HCT116 (cell line): ENCODE data around the gene PLA2G2C. TPM values are rescaled to one million over a fixed set of nuclear protein-coding genes. Genes with fewer than 3 reads are reported as not detected.

Experiments
- ATAC-seq: fragments of 200-7000 bp; cut with Tn5 transposase; 2 replicates; pipeline ENCODE4 v1.9.1; 2020; ENCODE audit warnings: mild to moderate bottlenecking, moderate library complexity
- BruUV-seq: library from RNA; stranded (reverse); fragments of 400-500 nt; replicated peaks from 2 replicates; lab custom pipeline; 2021; lab: Mats Ljungman, UMichigan
- CTCF ChIA-PET: fragments of 300-600 bp; sonication (Branson Sonifier 250); formaldehyde crosslinking; loops from one replicate; lab custom pipeline; 2021; ENCODE audit warnings: antibody characterized with exemption; lab: Charles Lee
- POLR2A ChIA-PET: fragments of 300-600, 350-600 bp; sonication (Branson Sonifier 250); formaldehyde crosslinking; loops from one replicate; lab custom pipeline; 2021; ENCODE audit warnings: antibody characterized with exemption; lab: Charles Lee
- RAD21 ChIA-PET, 2 experiments: fragments of 300-600 bp; sonication (Branson Sonifier 250); formaldehyde crosslinking; loops; one replicate each; lab custom pipeline; 2023; ENCODE audit warnings: low total read pairs in 2 of 2; ENCODE audit not compliant: uncharacterized antibody in 2 of 2, unreplicated experiment in 2 of 2, low non-redundant PET in 1 of 2; lab: Charles Lee
- DNase-seq: peaks from one replicate; pipeline ENCODE4 v3.0.0-alpha.2; 2010; ENCODE audit warnings: low read depth, low spot score
- H2AFZ ChIP-seq: fragments of 200-600 bp; shearing (Covaris generic), sonication (generic); 2 replicates; pipeline ENCODE4 v1.6.1; 2017; ENCODE audit warnings: low read depth, mixed run types, mixed read lengths, antibody characterized with exemption, low read length; ENCODE audit not compliant: poor library complexity, severe bottlenecking
- H3K27ac ChIP-seq: 2 replicates; pipeline ENCODE4 v1.5.1; 2012; ENCODE audit warnings: low read depth, low read length
- H3K27me3 ChIP-seq: fragments of 200-600 bp; sonication (generic); 2 replicates; pipeline ENCODE4 v1.6.1; 2016; ENCODE audit warnings: mixed run types, low read length, mixed read lengths; ENCODE audit not compliant: insufficient read depth
- H3K36me3 ChIP-seq, 2 experiments: fragments of 200-500 bp in 1 of 2; fragments of 200-600 bp in 1 of 2; sonication (Bioruptor generic) in 1 of 2; sonication (generic) in 1 of 2; 2 replicates each; pipeline versions ENCODE4 v1.5.1 to v1.6.1; 2014 to 2016; ENCODE audit warnings: low read length in 2 of 2, inconsistent platforms in 1 of 2, mixed read lengths in 1 of 2, mixed run types in 1 of 2; ENCODE audit not compliant: insufficient read depth in 2 of 2, control insufficient read depth in 1 of 2
- H3K4me1 ChIP-seq, 2 experiments: fragments of 200-600 bp in 1 of 2; sonication (generic) in 1 of 2; 2 replicates each; pipeline versions ENCODE4 v1.5.1 to v1.6.1; 2012 to 2017; ENCODE audit warnings: low read length in 2 of 2, inconsistent platforms in 1 of 2, mild to moderate bottlenecking in 1 of 2, mixed read lengths in 1 of 2, mixed run types in 1 of 2, moderate library complexity in 1 of 2; ENCODE audit not compliant: insufficient read depth in 2 of 2, control insufficient read depth in 1 of 2
- H3K4me2 ChIP-seq: fragments of 200-600 bp; sonication (generic); 2 replicates; pipeline ENCODE4 v1.6.1; 2017; ENCODE audit warnings: mixed run types, low read length, mixed read lengths
- H3K4me3 ChIP-seq, 2 experiments: fragments of 200-600 bp in 1 of 2; sonication (generic) in 1 of 2; replicated peaks in 1 of 2; 2 replicates each; pipeline ENCODE4 v1.5.1; 2011 to 2016; ENCODE audit warnings: low read length in 2 of 2, control low read depth in 1 of 2, low read depth in 1 of 2, mild to moderate bottlenecking in 1 of 2, mixed read lengths in 1 of 2, mixed run types in 1 of 2
- H3K79me2 ChIP-seq: fragments of 200-600 bp; sonication (generic); 2 replicates; pipeline ENCODE4 v1.6.1; 2017; ENCODE audit warnings: mild to moderate bottlenecking, mixed run types, low read length, moderate library complexity, mixed read lengths; ENCODE audit not compliant: insufficient read depth
- H3K9ac ChIP-seq: fragments of 200-600 bp; sonication (generic); 2 replicates; pipeline ENCODE4 v1.6.1; 2016; ENCODE audit warnings: low read length, mixed read lengths
- H3K9me2 ChIP-seq: fragments of 200-600 bp; sonication (generic), shearing (Covaris generic); 2 replicates; pipeline ENCODE4 v1.6.1; 2017; ENCODE audit warnings: mixed run types, mild to moderate bottlenecking, moderate library complexity; ENCODE audit not compliant: insufficient read depth
- H3K9me3 ChIP-seq, 2 experiments: fragments of 200-500 bp in 1 of 2; fragments of 200-600 bp in 1 of 2; sonication (Bioruptor generic) in 1 of 2; sonication (generic) in 1 of 2; 2 replicates each; pipeline ENCODE4 v1.6.1; 2014 to 2017; ENCODE audit warnings: low read length in 2 of 2, mixed read lengths in 2 of 2, inconsistent platforms in 1 of 2, low read depth in 1 of 2, mild to moderate bottlenecking in 1 of 2, mixed run types in 1 of 2, moderate library complexity in 1 of 2; ENCODE audit not compliant: control insufficient read depth in 1 of 2, insufficient read depth in 1 of 2
- H4K20me1 ChIP-seq: fragments of 200-600 bp; sonication (generic), shearing (Covaris generic); 2 replicates; pipeline ENCODE4 v1.6.1; 2017; ENCODE audit warnings: mixed run types, mild to moderate bottlenecking, moderate library complexity; ENCODE audit not compliant: insufficient read depth
- CEBPB ChIP-seq: IDR thresholded peaks from 2 replicates; pipeline ENCODE4 v1.6.1; 2012; ENCODE audit warnings: low read depth
- EGR1 ChIP-seq: IDR thresholded peaks from 2 replicates; pipeline ENCODE4 v1.6.1; 2012; ENCODE audit warnings: low read depth
- ELF1 ChIP-seq: IDR thresholded peaks from 2 replicates; pipeline ENCODE4 v1.6.1; 2012; ENCODE audit warnings: low read depth, borderline replicate concordance
- FOSL1 ChIP-seq: IDR thresholded peaks from 2 replicates; pipeline ENCODE4 v1.6.1; 2012; ENCODE audit warnings: low read depth
- JUND ChIP-seq: IDR thresholded peaks from 2 replicates; pipeline ENCODE4 v1.6.1; 2012
- MAX ChIP-seq: IDR thresholded peaks from 2 replicates; pipeline ENCODE4 v1.6.1; 2012
- POLR2A ChIP-seq: IDR thresholded peaks from 2 replicates; pipeline ENCODE4 v1.7.0; 2011; ENCODE audit warnings: borderline replicate concordance; ENCODE audit not compliant: insufficient read depth, insufficient read length; ENCODE audit errors: extremely low read depth
- POLR2AphosphoS5 ChIP-seq: IDR thresholded peaks from 2 replicates; pipeline ENCODE4 v1.6.1; 2011; ENCODE audit warnings: mild to moderate bottlenecking, low read depth, low read length, moderate library complexity
- RAD21 ChIP-seq: IDR thresholded peaks from 2 replicates; pipeline ENCODE4 v1.6.1; 2012; ENCODE audit warnings: low read depth, mild to moderate bottlenecking
- SIN3A ChIP-seq: IDR thresholded peaks from 2 replicates; pipeline ENCODE4 v1.6.1; 2012; ENCODE audit warnings: low read depth
- SP1 ChIP-seq: IDR thresholded peaks from 2 replicates; pipeline ENCODE4 v1.6.1; 2012; ENCODE audit warnings: low read depth
- TCF7L2 ChIP-seq: IDR thresholded peaks from 2 replicates; pipeline ENCODE4 v1.7.0; 2011; ENCODE audit warnings: borderline replicate concordance, inconsistent platforms; ENCODE audit not compliant: insufficient read depth, insufficient read length; ENCODE audit errors: extremely low read depth
- YY1 ChIP-seq: IDR thresholded peaks from 2 replicates; pipeline ENCODE4 v1.6.1; 2011; ENCODE audit warnings: low read length, low read depth, moderate library complexity, mild to moderate bottlenecking; ENCODE audit not compliant: insufficient replicate concordance; ENCODE audit errors: extremely low read depth
- ZFX ChIP-seq: fragments of 450-650 bp; IDR thresholded peaks from 2 replicates; pipeline ENCODE4 v1.6.1; 2017
- ZNF274 ChIP-seq: fragments of 200-500 bp; sonication (Bioruptor generic); IDR thresholded peaks from 2 replicates; pipeline ENCODE4 v1.6.1; 2014; ENCODE audit warnings: mild to moderate bottlenecking, low read depth, low read length, inconsistent platforms
- intact Hi-C: fragments of 100-400 bp; cut with micrococcal nuclease; formaldehyde crosslinking; loops from 2 replicates; pipeline ENCODE4 v1.10.0; 2022
- total RNA-seq: library from RNA; stranded (reverse); gene quantifications from one replicate; pipeline ENCODE4 v1.2.1, GENCODE V29; 2021; ENCODE audit not compliant: unreplicated experiment
- TF ChIP-seq, protein P1 (sequence below), 3 experiments: fragments of 200-600 bp in 1 of 3; sonication (generic) in 1 of 3; IDR thresholded peaks in 2 of 3; conservative IDR thresholded peaks in 1 of 3; 2 replicates each; pipeline ENCODE4 v1.5.1; 2012 to 2017; ENCODE audit warnings: low read depth in 2 of 3, low read length in 2 of 3, antibody characterized with exemption in 1 of 3, borderline replicate concordance in 1 of 3, control low read depth in 1 of 3, mild to moderate bottlenecking in 1 of 3, mixed read lengths in 1 of 3, mixed run types in 1 of 3, moderate library complexity in 1 of 3; ENCODE audit not compliant: insufficient read depth in 1 of 3

PLA2G2C gene
- total RNA-seq, 1 experiment from 2014 or later: not detected

GRCh38 chr1:20143734-20144565 is 42.4 kb downstream of the PLA2G2C start:
- ATAC-seq: no peak

More at GRCh38 chr1:20143734-20144565, 42.4 kb downstream of the PLA2G2C start:
- CTCF ChIA-PET: no interaction called here
- TF ChIP-seq YY1: no peak
- TF ChIP-seq SP1: no peak
- TF ChIP-seq CEBPB: no peak
- TF ChIP-seq POLR2AphosphoS5: no peak
- no peak for TF ChIP-seq ZNF274
- no peak for TF ChIP-seq JUND
- TF ChIP-seq MAX: no peak
- TF ChIP-seq TCF7L2: no peak
- TF ChIP-seq POLR2A: no peak
- TF ChIP-seq FOSL1: no peak
- TF ChIP-seq EGR1: no peak
- no peak for TF ChIP-seq RAD21
- no peak for TF ChIP-seq ZFX
- no peak for TF ChIP-seq ELF1
- TF ChIP-seq, protein P1, sequence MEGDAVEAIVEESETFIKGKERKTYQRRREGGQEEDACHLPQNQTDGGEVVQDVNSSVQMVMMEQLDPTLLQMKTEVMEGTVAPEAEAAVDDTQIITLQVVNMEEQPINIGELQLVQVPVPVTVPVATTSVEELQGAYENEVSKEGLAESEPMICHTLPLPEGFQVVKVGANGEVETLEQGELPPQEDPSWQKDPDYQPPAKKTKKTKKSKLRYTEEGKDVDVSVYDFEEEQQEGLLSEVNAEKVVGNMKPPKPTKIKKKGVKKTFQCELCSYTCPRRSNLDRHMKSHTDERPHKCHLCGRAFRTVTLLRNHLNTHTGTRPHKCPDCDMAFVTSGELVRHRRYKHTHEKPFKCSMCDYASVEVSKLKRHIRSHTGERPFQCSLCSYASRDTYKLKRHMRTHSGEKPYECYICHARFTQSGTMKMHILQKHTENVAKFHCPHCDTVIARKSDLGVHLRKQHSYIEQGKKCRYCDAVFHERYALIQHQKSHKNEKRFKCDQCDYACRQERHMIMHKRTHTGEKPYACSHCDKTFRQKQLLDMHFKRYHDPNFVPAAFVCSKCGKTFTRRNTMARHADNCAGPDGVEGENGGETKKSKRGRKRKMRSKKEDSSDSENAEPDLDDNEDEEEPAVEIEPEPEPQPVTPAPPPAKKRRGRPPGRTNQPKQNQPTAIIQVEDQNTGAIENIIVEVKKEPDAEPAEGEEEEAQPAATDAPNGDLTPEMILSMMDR (IDR thresholded peaks at IDR 0.05 in 2 of 3, conservative IDR thresholded peaks at IDR 0.05 in 1 of 3; ENCODE audit: borderline replicate concordance in 1 of 3, insufficient read depth in 1 of 3, low read depth in 2 of 3, low read length in 2 of 3): no peak
- TF ChIP-seq SIN3A: no peak
- Histone ChIP-seq H3K4me1 (no peaks in the 10 kb centered on the region), H3K27me3 (no peaks in the 10 kb centered on the region), H4K20me1 (no peaks in the 10 kb centered on the region), H3K79me2 (no peaks in the 10 kb centered on the region), H3K4me2 (no peak overlapping the region), H3K9me3 (no peaks in the 10 kb centered on the region), H3K9ac (no peak overlapping the region), H3K4me3 (no peak overlapping the region), H2AFZ (no peak overlapping the region), H3K9me2 (no peaks in the 10 kb centered on the region), H3K27ac (no peak overlapping the region), H3K36me3 (no peaks in the 10 kb centered on the region)
- BruUV-seq: no TSS peak
- RAD21 ChIA-PET: no interaction called here
- POLR2A ChIA-PET: no interaction called here
- intact Hi-C loops: no loop called here
- no peak for DNase-seq
